HG03575 (cell line): Measurements from ENCODE around the gene CASZ1.

Experiments used
- ATAC-seq: cut with Tn5 transposase; IDR thresholded peaks from one replicate; pipeline ENCODE4 v1.9.1; 2021; ENCODE audit not compliant: unreplicated experiment, insufficient number of reproducible peaks, low FRiP score; ENCODE audit errors: extremely low read depth

CASZ1 gene

GRCh38 chr1:10827377-10828333 lies 31.2 kb upstream of the CASZ1 start:
- ATAC-seq, result no peak

DNA sequence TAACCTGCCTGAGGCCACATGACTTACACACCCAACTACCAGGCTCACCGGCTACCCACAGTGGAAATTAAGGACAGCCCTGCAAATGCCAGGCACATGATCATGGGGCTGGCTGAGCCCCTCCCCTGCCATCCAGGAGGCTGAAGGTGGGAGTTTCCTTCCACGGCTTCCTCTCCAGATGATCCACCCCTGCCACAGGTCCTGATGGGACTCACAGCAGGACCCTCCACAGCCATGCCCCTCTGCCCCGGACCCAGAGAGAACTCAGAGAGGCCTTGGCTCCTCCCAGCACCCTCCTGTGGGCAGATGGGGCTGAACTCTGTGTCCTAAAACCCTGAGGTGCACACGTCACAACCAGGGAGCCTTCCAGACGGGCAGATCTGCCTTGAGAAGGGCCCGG lies 29.1 kb upstream of the CASZ1 start:
- no peak for ATAC-seq

- ATAC-seq, result no peak
Observed at GRCh38 chr1:10824821-10825540, 28.5 kb upstream of the CASZ1 start.

DNA sequence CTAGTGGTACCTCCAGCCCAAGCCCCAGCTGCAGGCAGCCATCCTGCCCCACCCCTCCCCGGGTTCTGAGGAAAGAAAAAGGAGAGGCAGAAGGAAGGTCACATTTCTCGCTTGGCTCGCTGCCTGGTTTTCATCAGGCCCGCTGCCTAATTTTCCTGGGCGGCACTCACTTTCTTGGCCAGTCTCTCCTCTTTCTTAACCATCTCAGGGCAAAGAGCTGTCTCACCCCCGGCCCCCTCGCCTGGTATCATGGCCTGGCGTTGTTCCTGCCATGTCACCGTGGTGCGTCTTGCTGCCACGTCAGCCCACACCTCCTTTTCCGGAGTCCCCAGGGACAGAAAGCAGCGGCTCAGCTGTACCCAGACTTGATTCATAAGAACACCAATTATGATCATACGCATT lies 26.6 kb upstream of the CASZ1 start:
- ATAC-seq, result no peak

DNA sequence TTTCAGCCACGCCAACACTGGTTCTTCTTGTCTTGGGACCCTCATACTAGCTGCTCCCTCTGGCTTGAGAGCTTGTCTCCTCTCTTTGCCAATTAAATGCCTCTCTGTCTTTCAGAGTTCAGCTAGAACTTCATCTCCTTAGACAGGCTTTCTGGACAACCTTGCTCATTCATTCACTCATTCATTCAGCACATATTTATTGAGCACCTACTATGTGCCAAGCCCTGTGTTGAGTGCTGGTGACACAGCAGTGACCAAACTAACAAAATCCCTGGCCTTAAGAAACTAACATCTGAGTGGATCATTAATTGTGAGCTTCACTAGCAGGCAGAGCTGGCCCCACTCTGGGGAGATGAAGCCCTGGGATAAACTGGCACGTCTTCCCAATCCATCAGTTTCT lies 24.9 kb upstream of the CASZ1 start:
- no peak for ATAC-seq

- ATAC-seq, result no peak
Observed at GRCh38 chr1:10820422-10820821, 24.0 kb upstream of the CASZ1 start.

DNA sequence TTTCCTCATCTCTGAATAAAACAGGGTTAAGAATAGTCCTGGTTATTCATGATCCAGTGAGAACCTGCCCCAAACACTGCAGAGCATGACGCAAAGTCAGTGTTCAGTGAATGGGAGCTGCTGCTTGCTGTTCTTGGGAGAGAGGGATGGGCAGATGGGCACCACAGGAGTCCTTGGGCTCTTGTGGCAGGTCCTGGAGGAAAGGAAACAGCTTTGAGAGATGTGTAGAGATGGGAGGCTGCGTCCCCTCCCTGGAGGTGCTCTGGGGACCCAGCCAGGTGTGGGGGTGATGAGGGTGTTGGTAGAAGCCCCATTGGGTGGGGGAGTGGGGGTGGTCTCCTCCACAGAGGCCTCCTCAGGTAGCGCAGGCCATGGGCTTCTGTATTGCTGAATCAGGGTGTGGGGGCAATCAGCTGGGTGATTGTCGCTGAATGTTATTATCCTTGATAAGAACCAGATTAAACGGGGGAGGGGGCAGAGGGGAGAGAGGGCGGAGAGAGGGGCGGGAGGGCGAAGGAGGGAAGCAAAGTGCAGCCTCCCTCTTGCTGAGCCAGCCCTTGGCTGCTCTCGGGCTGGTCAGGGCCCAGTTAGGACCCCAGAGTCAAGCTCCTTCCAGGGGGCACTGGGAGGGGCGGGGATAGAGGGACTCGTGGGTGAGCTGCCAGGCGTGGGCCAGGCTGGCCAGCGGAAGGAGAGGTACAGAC lies 22.9 kb upstream of the CASZ1 start:
- ATAC-seq, result no peak

GRCh38 chr1:10818262-10819197 lies 22.1 kb upstream of the CASZ1 start:
- no peak for ATAC-seq

DNA sequence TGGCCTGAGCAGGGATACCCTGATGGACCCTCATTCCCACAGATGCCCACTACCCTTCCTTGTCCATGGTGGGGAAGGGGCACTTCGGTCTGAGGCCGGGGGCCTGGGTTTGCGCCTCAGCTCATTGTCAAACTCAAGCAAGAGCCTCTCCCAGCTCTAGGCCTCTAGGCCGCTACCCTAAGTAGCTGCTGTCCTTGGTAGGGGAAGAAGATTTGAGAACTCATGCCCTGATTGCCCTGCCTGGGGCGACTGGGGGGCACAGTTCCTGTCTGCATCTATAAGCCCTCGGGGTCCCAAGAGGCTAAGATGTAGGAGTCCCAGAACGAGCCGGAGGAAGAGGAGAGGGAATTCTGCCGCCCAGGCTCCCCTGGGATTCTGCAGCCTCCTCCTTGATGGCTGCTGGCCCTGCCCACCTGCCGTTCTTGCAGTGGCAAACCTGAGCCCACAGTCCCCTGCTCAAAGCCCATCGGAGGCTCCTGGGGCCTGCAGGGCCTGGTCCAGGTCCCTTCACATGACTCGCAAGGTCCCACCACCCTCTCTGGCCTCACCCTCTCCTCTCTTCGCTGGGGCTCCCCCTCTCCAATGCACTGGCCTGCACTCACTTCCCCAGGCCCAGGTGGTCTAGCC lies 20.4 kb upstream of the CASZ1 start:
- ATAC-seq, result no peak

DNA sequence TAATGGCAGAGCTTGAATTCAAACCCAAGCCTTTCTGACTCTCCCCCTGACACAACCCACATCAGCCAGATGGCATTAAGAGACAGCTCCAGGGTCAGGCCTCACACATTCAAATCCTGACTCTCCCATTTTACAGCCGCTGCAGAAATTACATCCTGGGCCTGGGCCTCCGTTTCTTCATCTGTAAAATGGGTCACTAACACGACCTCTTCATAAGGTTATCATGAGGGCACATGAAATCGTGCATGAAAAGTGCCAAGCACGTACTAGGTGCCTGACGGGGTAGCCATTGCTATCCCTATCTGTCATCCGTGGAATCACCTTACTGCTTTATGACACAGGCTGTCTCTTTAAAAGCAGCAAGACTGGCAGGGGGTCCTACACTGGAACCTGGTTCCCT lies 19.8 kb upstream of the CASZ1 start:
- no peak for ATAC-seq

DNA sequence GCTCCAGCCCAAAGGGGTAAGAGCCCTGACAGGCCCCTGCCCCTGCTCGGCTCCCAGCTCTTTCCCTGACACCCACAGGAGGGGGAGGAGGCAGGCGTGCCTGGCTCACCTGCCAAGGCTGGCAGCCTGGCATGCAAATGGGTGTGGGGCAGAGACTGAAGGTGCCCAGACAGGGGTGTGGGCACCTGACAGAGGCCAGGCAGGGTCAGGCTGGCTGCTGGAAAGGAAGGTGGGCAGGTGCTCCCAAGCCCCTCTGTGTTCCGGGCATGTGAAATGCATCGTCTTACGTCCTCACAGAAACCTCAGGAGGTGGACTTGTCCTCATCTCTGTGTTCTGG lies 19.4 kb upstream of the CASZ1 start:
- ATAC-seq, result no peak

DNA sequence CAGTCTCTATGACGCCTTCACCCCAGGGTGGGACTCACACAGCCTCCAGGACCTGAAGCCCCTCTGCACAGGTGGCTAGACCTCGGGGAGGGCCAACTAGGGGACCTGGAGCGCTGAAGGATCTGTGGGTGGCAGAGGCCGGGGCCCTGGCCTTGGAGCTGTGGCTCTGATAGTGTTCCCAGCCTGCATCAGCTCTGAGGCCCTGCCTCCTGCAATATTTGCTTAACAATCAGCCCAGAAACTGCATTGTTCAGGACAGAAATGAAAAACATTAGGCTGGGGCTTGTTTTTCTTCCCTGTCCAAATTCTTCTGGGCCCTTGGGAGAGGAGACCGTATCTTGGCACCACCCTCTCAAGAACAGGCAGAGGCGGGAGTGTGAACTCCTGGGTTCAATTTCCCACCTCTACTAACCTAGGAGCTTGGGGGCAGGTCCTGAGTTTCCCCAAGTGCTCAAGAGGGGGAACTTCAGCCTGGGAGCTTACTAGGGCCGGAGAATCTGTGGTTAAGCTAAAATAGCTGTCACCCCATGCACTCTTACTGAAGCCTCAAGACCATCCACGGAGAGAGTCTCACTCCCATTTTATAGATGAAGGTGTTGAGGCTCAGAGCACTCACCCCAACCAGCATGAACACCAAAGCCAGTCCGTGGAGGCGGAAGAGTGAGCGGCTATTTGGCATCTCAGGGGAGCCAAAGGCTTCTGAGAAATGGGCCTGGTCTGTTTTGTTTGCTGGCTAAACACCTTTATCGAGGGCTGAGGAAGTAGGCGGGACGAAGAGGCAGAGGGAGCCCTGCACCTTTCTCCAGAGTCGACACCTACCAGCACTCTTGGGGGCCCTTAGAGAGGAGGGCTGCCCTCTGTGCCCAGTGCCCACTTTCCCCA lies 18.8 kb upstream of the CASZ1 start:
- ATAC-seq, result no peak

DNA sequence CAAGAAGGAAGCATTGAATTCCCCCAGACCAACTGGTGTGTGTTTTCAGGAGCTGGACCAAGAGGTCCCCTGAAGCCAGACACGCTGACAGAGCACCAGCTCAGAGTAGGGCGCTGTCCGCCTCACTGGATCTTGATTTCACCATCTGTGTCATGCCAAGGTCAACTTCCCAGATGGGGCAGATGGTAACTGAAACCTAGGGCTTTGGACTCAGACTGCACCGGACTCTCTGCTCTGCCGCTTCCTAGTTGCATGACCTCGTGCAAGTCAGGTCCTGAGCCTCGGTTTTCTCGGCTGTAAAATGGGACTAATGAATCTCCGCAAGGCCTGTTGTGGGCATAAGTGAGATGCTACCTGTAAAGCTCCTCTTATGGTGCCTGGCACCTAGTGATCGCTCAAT lies 17.9 kb upstream of the CASZ1 start:
- ATAC-seq, result no peak

- no peak for ATAC-seq
Observed at GRCh38 chr1:10813799-10814198, 17.4 kb upstream of the CASZ1 start.

- no peak for ATAC-seq
Observed at GRCh38 chr1:10812387-10812915, 16.0 kb upstream of the CASZ1 start.

GRCh38 chr1:10808441-10808840 lies 12.0 kb upstream of the CASZ1 start:
- no peak for ATAC-seq

GRCh38 chr1:10806966-10807365 lies 10.5 kb upstream of the CASZ1 start:
- ATAC-seq, result no peak
